NT2/D1 (cell line): Measurements from ENCODE around the gene FARP1.

ENCODE experiments used
- DNase-seq: peaks from one replicate; pipeline ENCODE4 v3.0.0-alpha.2; 2011; ENCODE audit warnings: low read depth, low spot score
- H3K27me3 ChIP-seq: 2 replicates; pipeline ENCODE4 v1.6.0; 2011; ENCODE audit warnings: mild to moderate bottlenecking; ENCODE audit not compliant: insufficient read length, insufficient read depth
- H3K36me3 ChIP-seq: 2 replicates; pipeline ENCODE4 v1.6.1; 2011; ENCODE audit warnings: mild to moderate bottlenecking, low read length, mixed read lengths; ENCODE audit not compliant: insufficient read depth, insufficient read length
- H3K4me1 ChIP-seq: 2 replicates; pipeline ENCODE4 v1.5.1; 2011; ENCODE audit not compliant: insufficient read depth, insufficient read length
- H3K4me3 ChIP-seq: 2 replicates; pipeline ENCODE4 v1.5.1; 2011; ENCODE audit warnings: low read depth; ENCODE audit not compliant: insufficient read length
- H3K9ac ChIP-seq: 2 replicates; pipeline ENCODE4 v1.6.0; 2011; ENCODE audit warnings: low read depth; ENCODE audit not compliant: insufficient read length
- H3K9me3 ChIP-seq: 2 replicates; pipeline ENCODE4 v1.5.1; 2011; ENCODE audit warnings: mild to moderate bottlenecking, low read length; ENCODE audit not compliant: insufficient read depth
- SUZ12 ChIP-seq: IDR thresholded peaks from 2 replicates; pipeline ENCODE4 v1.6.1; 2011; ENCODE audit not compliant: insufficient read length, insufficient read depth; ENCODE audit errors: extremely low read depth
- YY1 ChIP-seq: IDR thresholded peaks from 2 replicates; pipeline ENCODE4 v1.6.1; 2011; ENCODE audit not compliant: insufficient read length, insufficient read depth
- ZNF274 ChIP-seq: IDR thresholded peaks from 2 replicates; pipeline ENCODE4 v1.6.1; 2011; ENCODE audit warnings: mild to moderate bottlenecking, low read depth, low read length

Gene FARP1

GRCh38 chr13:98504029-98504351 is 361.1 kb downstream of the FARP1 start:
- TF ChIP-seq ZNF274 (no peak), SUZ12 (no peak), YY1 (no peak)
- Histone ChIP-seq H3K9ac (no peak overlapping the region), H3K9me3 (no peaks in the 10 kb centered on the region), H3K27me3 (no peaks in the 10 kb centered on the region), H3K4me1 (peaks cover 13% of the 10 kb centered on the region), H3K4me3 (no peak overlapping the region), H3K36me3 (peaks cover 25% of the 10 kb centered on the region)
- DNase-seq = no peak

GRCh38 chr13:98504371-98504963 is 361.6 kb downstream of the FARP1 start:
- Histone ChIP-seq H3K27me3 (no peaks in the 10 kb centered on the region), H3K9ac (no peak overlapping the region), H3K4me3 (no peak overlapping the region), H3K4me1 (peaks cover 13% of the 10 kb centered on the region), H3K36me3 (peaks cover 21% of the 10 kb centered on the region), H3K9me3 (no peaks in the 10 kb centered on the region)
- TF ChIP-seq SUZ12 (no peak), ZNF274 (no peak), YY1 (no peak)
- no peak for DNase-seq
